ENCODE results near the gene FKBP10. TPM values are rescaled to one million over a fixed set of nuclear protein-coding genes. Genes with fewer than 3 reads are reported as not detected.
A peak's percentile ranks its signal among the peaks of the same experiment; 100 is the strongest.

Gene FKBP10
- total and polyA plus RNA-seq, 2 donors (not counting 3 experiments of a cell fraction or from before 2014, with no cell fraction given), result 168 to 377 TPM

GRCh38 chr17:41864836-41865595, 52.2 kb downstream of the FKBP10 start, which contains the start of gene KLHL11:
Gene KLHL11, minus strand, starts transcription at chr17:41865423. Its CDS starts 53 bp downstream, at chr17:41865370.
- dilution Hi-C loops (cut with MboI; ENCODE audit: extremely low pct_ligation_motif_present, low sequenced_read_pairs) (no loop called here), intact Hi-C loops (cut with micrococcal nuclease) (loop anchor here (1.0 kb wide), 3 partner anchors 53 to 127 kb away; no protein-coding TSS in a partner anchor)
- Histone ChIP-seq H3K79me2 (ENCODE audit: control insufficient read depth, insufficient read depth, low read length) (peaks cover 39% of the 10 kb centered on the region), H3K9me3 (replicated peaks; ENCODE audit: control insufficient read depth, insufficient read depth, low read length) (no peaks in the 10 kb centered on the region), H3K4me3 (replicated peaks in 1 of 3; ENCODE audit: insufficient read depth in 1 of 3, low read depth in 1 of 3, low read length in 3 of 3) (peak within 1 kb of the TSS; percentile 45 to 86 (median 77)), H2AFZ (ENCODE audit: low read depth, low read length) (peak within 1 kb of the TSS; percentile 68), H3K9ac (replicated peaks; ENCODE audit: extremely low read depth, insufficient read depth, low read length) (peak within 1 kb of the TSS; percentile 71), H3K36me3 (ENCODE audit: control insufficient read depth in 2 of 2, extremely low read depth in 1 of 2, insufficient read depth in 2 of 2, low read length in 2 of 2) (peaks cover 8 to 11% of the 10 kb centered on the region in 2 experiments), H3K9me1 (replicated peaks; ENCODE audit: control insufficient read depth, extremely low read depth, insufficient read depth, low read length) (no peaks in the 10 kb centered on the region), H3K4me2 (ENCODE audit: insufficient read depth, low read length) (peak within 1 kb of the TSS; percentile 92), H3K27ac (ENCODE audit: insufficient read depth, low read depth, low read length) (peak within 1 kb of the TSS; percentile 24), H4K20me1 (replicated peaks; ENCODE audit: control insufficient read depth, extremely low read depth, insufficient read depth, low read length) (peaks cover 3% of the 10 kb centered on the region), H3K4me1 (ENCODE audit: control insufficient read depth, extremely low read depth, insufficient read depth, low read length) (peaks cover 11% of the 10 kb centered on the region), H3K27me3 (ENCODE audit: control insufficient read depth in 2 of 2, insufficient read depth in 2 of 2, low read length in 2 of 2) (no peaks in the 10 kb centered on the region)
- peak; percentile 96 for TF ChIP-seq POLR2AphosphoS5 (IDR thresholded peaks at IDR 0.05; ENCODE audit: insufficient read depth, low read depth, low read length)
- TF ChIP-seq POLR2A (IDR thresholded peaks at IDR 0.05; ENCODE audit: low read depth, low read length), result peak; percentile 95
- TF ChIP-seq CTCF (IDR thresholded peaks at IDR 0.05; ENCODE audit: extremely low read depth in 1 of 2, insufficient read depth in 1 of 2, low read depth in 1 of 2, low read length in 2 of 2), result no peak
- no peak for TF ChIP-seq EZH2 (IDR thresholded peaks at IDR 0.05; ENCODE audit: borderline replicate concordance, low read depth, low read length, severe bottlenecking)
- no peak for TF ChIP-seq FOS (IDR thresholded peaks at IDR 0.05; ENCODE audit: borderline replicate concordance, insufficient read depth, low read length)
- no TSS peak for BruUV-seq (replicated peaks)
- ChIA-PET POLR2A (interaction anchor here (0.5 to 0.9 kb wide), 4 partner anchors 38 to 173 kb away, joined by 3 to 4 read pairs (median 4); partner anchors contain the start of gene FKBP10), CTCF (interaction anchor here (0.6 to 2.1 kb wide), 15 partner anchors 15 to 128 kb away, joined by 3 to 9 read pairs (median 3); partner anchors contain the start of genes FKBP10, JUP and P3H4)
- FAIRE-seq, result peak; percentile 96
- DNase-seq (ENCODE audit: low read depth, low spot score), result peak; percentile 94
